ENCODE data around the gene RFT1. TPM values are rescaled to one million over a fixed set of nuclear protein-coding genes. Genes with fewer than 3 reads are reported as not detected.
A peak's percentile ranks its signal among the peaks of the same experiment; 100 is the strongest.

The RFT1 gene
- total RNA-seq, 1 experiment from 2014 or later: 22.7 TPM

GRCh38 chr3:53139906-53140846, 9.9 kb upstream of the RFT1 start:
- in situ Hi-C loops (cut with HindIII; ENCODE audit: low pct_unique_long_range_greater_than_20kb, low sequenced_read_pairs): no loop called here
- no peak for DNase-seq (ENCODE audit: low read depth, low spot score)

- DNase-seq (ENCODE audit: low read depth, low spot score): peak; percentile 79
- in situ Hi-C loops (cut with HindIII; ENCODE audit: low pct_unique_long_range_greater_than_20kb, low sequenced_read_pairs): no loop called here
These were observed 7.7 kb upstream of the RFT1 start for GRCh38 chr3:53137835-53138446.

GRCh38 chr3:53137221-53137620, 7.0 kb upstream of the RFT1 start:
- in situ Hi-C loops (cut with HindIII; ENCODE audit: low pct_unique_long_range_greater_than_20kb, low sequenced_read_pairs): no loop called here
- DNase-seq (ENCODE audit: low read depth, low spot score): no peak

GRCh38 chr3:53134631-53135232, 4.5 kb upstream of the RFT1 start:
- in situ Hi-C loops (cut with HindIII; ENCODE audit: low pct_unique_long_range_greater_than_20kb, low sequenced_read_pairs): no loop called here
- peak; percentile 88 for DNase-seq (ENCODE audit: low read depth, low spot score)

GRCh38 chr3:53132347-53132746, 2.1 kb upstream of the RFT1 start:
- no peak for DNase-seq (ENCODE audit: low read depth, low spot score)
- in situ Hi-C loops (cut with HindIII; ENCODE audit: low pct_unique_long_range_greater_than_20kb, low sequenced_read_pairs): no loop called here

- in situ Hi-C loops (cut with HindIII; ENCODE audit: low pct_unique_long_range_greater_than_20kb, low sequenced_read_pairs): no loop called here
- no peak for DNase-seq (ENCODE audit: low read depth, low spot score)
These were observed 861 bp upstream of the RFT1 start for GRCh38 chr3:53131096-53131495.

GRCh38 chr3:53129344-53129743, 891 bp downstream of the RFT1 start:
- DNase-seq (ENCODE audit: low read depth, low spot score): no peak
- in situ Hi-C loops (cut with HindIII; ENCODE audit: low pct_unique_long_range_greater_than_20kb, low sequenced_read_pairs): no loop called here

- in situ Hi-C loops (cut with HindIII; ENCODE audit: low pct_unique_long_range_greater_than_20kb, low sequenced_read_pairs): no loop called here
- DNase-seq (ENCODE audit: low read depth, low spot score): no peak
These were observed 3.6 kb downstream of the RFT1 start for GRCh38 chr3:53126601-53127000.

GRCh38 chr3:53123953-53124352, 6.3 kb downstream of the RFT1 start:
- in situ Hi-C loops (cut with HindIII; ENCODE audit: low pct_unique_long_range_greater_than_20kb, low sequenced_read_pairs): no loop called here

GRCh38 chr3:53123510-53123909, 6.7 kb downstream of the RFT1 start:
- in situ Hi-C loops (cut with HindIII; ENCODE audit: low pct_unique_long_range_greater_than_20kb, low sequenced_read_pairs): no loop called here
- no peak for DNase-seq (ENCODE audit: low read depth, low spot score)

More at GRCh38 chr3:53123953-53124352, 6.3 kb downstream of the RFT1 start:
- no peak for DNase-seq (ENCODE audit: low read depth, low spot score)

- no peak for DNase-seq (ENCODE audit: low read depth, low spot score)
- in situ Hi-C loops (cut with HindIII; ENCODE audit: low pct_unique_long_range_greater_than_20kb, low sequenced_read_pairs): no loop called here
These were observed 7.3 kb downstream of the RFT1 start for GRCh38 chr3:53122933-53123305.

GRCh38 chr3:53122255-53122932, 7.8 kb downstream of the RFT1 start:
- DNase-seq (ENCODE audit: low read depth, low spot score): no peak
- in situ Hi-C loops (cut with HindIII; ENCODE audit: low pct_unique_long_range_greater_than_20kb, low sequenced_read_pairs): no loop called here

GRCh38 chr3:53120336-53120735, 9.9 kb downstream of the RFT1 start:
- in situ Hi-C loops (cut with HindIII; ENCODE audit: low pct_unique_long_range_greater_than_20kb, low sequenced_read_pairs): no loop called here
- DNase-seq (ENCODE audit: low read depth, low spot score): no peak

GRCh38 chr3:53116956-53117355, 13.3 kb downstream of the RFT1 start:
- in situ Hi-C loops (cut with HindIII; ENCODE audit: low pct_unique_long_range_greater_than_20kb, low sequenced_read_pairs): no loop called here
- DNase-seq (ENCODE audit: low read depth, low spot score): no peak

- in situ Hi-C loops (cut with HindIII; ENCODE audit: low pct_unique_long_range_greater_than_20kb, low sequenced_read_pairs): no loop called here
These were observed 15.7 kb downstream of the RFT1 start for GRCh38 chr3:53114412-53115074.

GRCh38 chr3:53114011-53114400, 16.2 kb downstream of the RFT1 start:
- in situ Hi-C loops (cut with HindIII; ENCODE audit: low pct_unique_long_range_greater_than_20kb, low sequenced_read_pairs): no loop called here
- DNase-seq (ENCODE audit: low read depth, low spot score): peak; percentile 85

More at GRCh38 chr3:53114412-53115074, 15.7 kb downstream of the RFT1 start:
- DNase-seq (ENCODE audit: low read depth, low spot score): no peak

- in situ Hi-C loops (cut with HindIII; ENCODE audit: low pct_unique_long_range_greater_than_20kb, low sequenced_read_pairs): no loop called here
- no peak for DNase-seq (ENCODE audit: low read depth, low spot score)
These were observed 16.8 kb downstream of the RFT1 start for GRCh38 chr3:53113293-53114010.

Measured in SK-MEL-5 (cell line).